Naive thymus-derived CD4-positive, alpha-beta T cell (primary cell): Measurements from ENCODE around the gene MIB1. TPM values are rescaled to one million over a fixed set of nuclear protein-coding genes. Genes with fewer than 3 reads are reported as not detected.
"Not testable (repeated sequence)": the region's sequence is repeated elsewhere in the genome, so short reads cannot be mapped to it uniquely, and the experiment has no call there.

Experiments used
- ATAC-seq: fragments of 150-1000 bp; cut with Tn5 transposase; 2 replicates; pipeline ENCODE4 v1.10.0; 2021; ENCODE audit warnings: mild to moderate bottlenecking, moderate library complexity
- CTCF ChIA-PET: fragments of 350-600 bp; sonication (Branson Sonifier 250); formaldehyde crosslinking; loops from one replicate; lab custom pipeline; 2021; ENCODE audit warnings: antibody characterized with exemption; lab: Charles Lee
- POLR2A ChIA-PET: fragments of 350-600 bp; sonication (Branson Sonifier 250); formaldehyde crosslinking; loops from one replicate; lab custom pipeline; 2021; ENCODE audit warnings: antibody characterized with exemption, inconsistent platforms; lab: Charles Lee
- DNase-seq, 9 donors: peaks; one replicate each; pipeline versions ENCODE4 v3.0.0 to v3.0.0-alpha.2; 2020 to 2022; ENCODE audit warnings: mixed read lengths in 1 of 9
- H3K27ac ChIP-seq: one replicate; pipeline ENCODE4 v1.7.0; 2013; ENCODE audit warnings: mild to moderate bottlenecking, low read depth, low read length, moderate library complexity
- H3K27me3 ChIP-seq, 2 donors: one replicate each; pipeline ENCODE4 v1.7.0; 2013; ENCODE audit warnings: low read length in 2 of 2, mild to moderate bottlenecking in 2 of 2, moderate library complexity in 2 of 2; ENCODE audit not compliant: control insufficient read depth in 2 of 2, insufficient read depth in 2 of 2
- H3K36me3 ChIP-seq, 3 experiments: 1 replicate in 2 of 3; 2 replicates in 1 of 3; pipeline ENCODE4 v1.7.0; 2013; ENCODE audit warnings: low read length in 3 of 3, mild to moderate bottlenecking in 3 of 3, moderate library complexity in 1 of 3; ENCODE audit not compliant: insufficient read depth in 3 of 3, control insufficient read depth in 2 of 3
- H3K4me1 ChIP-seq, 2 donors: one replicate each; pipeline ENCODE4 v1.7.0; 2013; ENCODE audit warnings: low read length in 2 of 2, mild to moderate bottlenecking in 2 of 2, moderate library complexity in 1 of 2; ENCODE audit not compliant: control insufficient read depth in 2 of 2, insufficient read depth in 2 of 2
- H3K4me3 ChIP-seq: 2 replicates; pipeline ENCODE4 v1.7.0; 2013; ENCODE audit warnings: mild to moderate bottlenecking, low read length
- H3K9me3 ChIP-seq, 3 experiments: 1 replicate in 2 of 3; 2 replicates in 1 of 3; pipeline ENCODE4 v1.7.0; 2013; ENCODE audit warnings: low read length in 3 of 3; ENCODE audit not compliant: control insufficient read depth in 2 of 3
- H3K27ac Mint-ChIP-seq, 9 donors: one replicate each; pipeline ENCODE4 v1.8.0; 2020 to 2022; ENCODE audit warnings: mixed read lengths in 9 of 9, mild to moderate bottlenecking in 8 of 9, moderate library complexity in 5 of 9, inconsistent platforms in 2 of 9
- H3K27me3 Mint-ChIP-seq, 5 donors: one replicate each; pipeline ENCODE4 v1.8.0; 2021 to 2022; ENCODE audit warnings: mixed read lengths in 5 of 5, mild to moderate bottlenecking in 1 of 5
- H3K36me3 Mint-ChIP-seq, 5 donors: one replicate each; pipeline ENCODE4 v1.8.0; 2020 to 2022; ENCODE audit warnings: mixed read lengths in 5 of 5, mild to moderate bottlenecking in 3 of 5, inconsistent platforms in 1 of 5
- H3K4me1 Mint-ChIP-seq, 7 donors: one replicate each; pipeline ENCODE4 v1.8.0; 2020 to 2022; ENCODE audit warnings: mixed read lengths in 7 of 7, mild to moderate bottlenecking in 3 of 7, inconsistent platforms in 1 of 7
- H3K4me3 Mint-ChIP-seq, 10 donors: one replicate each; pipeline ENCODE4 v1.8.0; 2020 to 2022; ENCODE audit warnings: mild to moderate bottlenecking in 10 of 10, mixed read lengths in 10 of 10, moderate library complexity in 6 of 10, inconsistent platforms in 2 of 10
- H3K9me3 Mint-ChIP-seq, 11 donors: one replicate each; pipeline ENCODE4 v1.8.0; 2020 to 2022; ENCODE audit warnings: mixed read lengths in 11 of 11, mild to moderate bottlenecking in 4 of 11, inconsistent platforms in 1 of 11, moderate library complexity in 1 of 11
- intact Hi-C, 2 donors: fragments of 100-400 bp; cut with micrococcal nuclease; formaldehyde crosslinking; loops; one replicate each; pipeline ENCODE4 v1.15.1; 2023
- polyA plus RNA-seq, 2 donors: library from polyadenylated mRNA; unstranded; fragments of 300-500 nt; fragmentation: Illumina TruSeq; gene quantifications; one replicate each; pipeline ENCODE4 v1.2.3, GENCODE V29; 2021
- total RNA-seq, 6 experiments: library from RNA in 5 of 6; stranded (reverse) in 5 of 6; gene quantifications; 1 replicate in 5 of 6; 2 replicates in 1 of 6; pipeline ENCODE4 v1.2.3 and lab custom pipeline; 2021 to 2026

The MIB1 gene
- total and polyA plus RNA-seq, 7 experiments from 2014 or later: 3.9 to 35.2 (median 19.1) TPM

DNA sequence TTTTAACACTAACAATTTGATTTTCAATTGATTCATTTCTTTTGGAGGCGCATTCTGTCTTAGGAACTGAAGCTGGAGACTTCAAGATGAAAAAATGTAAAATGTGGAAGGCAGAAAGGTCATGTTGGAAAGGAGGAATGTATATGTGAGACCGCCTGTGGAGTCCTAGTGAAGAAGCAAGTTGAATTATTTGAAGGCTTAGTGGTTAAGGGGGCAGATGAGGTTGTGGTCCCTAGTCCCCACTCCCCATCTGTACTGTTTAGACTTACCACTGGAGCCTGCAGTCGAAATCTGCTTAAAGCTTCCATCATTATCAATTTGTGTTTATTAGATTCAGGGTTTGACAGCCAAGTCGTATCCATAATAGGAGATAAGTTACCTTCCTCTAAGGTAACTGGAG lies 15.4 kb upstream of the MIB1 start:
- Histone ChIP-seq H3K36me3 (no peaks in the 10 kb centered on the region), H3K4me3 (no peak overlapping the region), H3K27me3 (no peaks in the 10 kb centered on the region), H3K9me3 (no peaks in the 10 kb centered on the region), H3K4me1 (no peaks in the 10 kb centered on the region), H3K27ac (no peak overlapping the region)
- intact Hi-C loops: loop anchor here in 1 of 2 donors (10.0 kb wide), 1 partner anchor 230 kb away; no protein-coding TSS in a partner anchor
- Mint-ChIP-seq H3K27me3 (peaks cover 0 to 4% (median 0%) of the 10 kb centered on the region in 5 donors), H3K4me3 (no peak overlapping the region), H3K4me1 (peaks cover 0 to 4% (median 0%) of the 10 kb centered on the region in 7 donors), H3K36me3 (peaks cover 0 to 5% (median 0%) of the 10 kb centered on the region in 5 donors), H3K9me3 (peaks cover 0 to 2% (median 0%) of the 10 kb centered on the region in 11 donors), H3K27ac (peak overlapping the region in 1 of 9 donors; percentile 11)
- DNase-seq (no peak), ATAC-seq (no peak)
- CTCF ChIA-PET: no interaction called here
- POLR2A ChIA-PET: no interaction called here

DNA sequence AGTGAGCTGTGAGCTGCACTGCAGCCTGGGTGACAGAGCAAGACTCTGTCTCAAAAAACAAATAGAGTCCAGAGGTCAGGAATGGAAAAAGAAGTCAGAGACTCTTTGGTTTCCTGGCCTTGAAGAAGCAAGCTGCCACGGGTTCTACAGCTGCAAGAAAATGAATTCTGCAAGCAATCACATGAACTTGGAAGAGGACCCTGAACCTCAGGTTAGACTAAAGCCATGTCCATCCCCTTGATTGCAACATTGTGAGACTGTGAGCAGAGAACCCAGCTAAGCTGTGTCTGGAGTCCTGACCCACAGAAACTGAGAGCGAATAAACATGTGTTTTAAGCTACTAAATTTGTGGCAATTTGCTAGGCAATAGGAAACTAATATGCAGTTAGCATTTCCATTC lies 12.9 kb upstream of the MIB1 start:
- H3K4me3 ChIP-seq: no peak overlapping the region
- no peak overlapping the region for H3K27ac ChIP-seq
- ChIA-PET CTCF (no interaction called here), POLR2A (no interaction called here)
- no peak overlapping the region for H3K27ac Mint-ChIP-seq
- H3K36me3 ChIP-seq: no peaks in the 10 kb centered on the region
- no peaks in the 10 kb centered on the region for H3K4me1 ChIP-seq
- DNase-seq: no peak
- H3K4me3 Mint-ChIP-seq: no peak overlapping the region
- H3K36me3 Mint-ChIP-seq: peaks cover 0 to 9% (median 5%) of the 10 kb centered on the region in 5 donors
- H3K27me3 Mint-ChIP-seq: peaks cover 0 to 6% (median 0%) of the 10 kb centered on the region in 5 donors
- ATAC-seq: no peak
- no peaks in the 10 kb centered on the region for H3K27me3 ChIP-seq
- H3K4me1 Mint-ChIP-seq: peaks cover 0 to 4% (median 0%) of the 10 kb centered on the region in 7 donors
- intact Hi-C loops: loop anchor here in 1 of 2 donors (10.0 kb wide), 1 partner anchor 227 kb away; no protein-coding TSS in a partner anchor
- H3K9me3 Mint-ChIP-seq: peaks cover 0 to 6% (median 0%) of the 10 kb centered on the region in 11 donors
- no peaks in the 10 kb centered on the region for H3K9me3 ChIP-seq

DNA sequence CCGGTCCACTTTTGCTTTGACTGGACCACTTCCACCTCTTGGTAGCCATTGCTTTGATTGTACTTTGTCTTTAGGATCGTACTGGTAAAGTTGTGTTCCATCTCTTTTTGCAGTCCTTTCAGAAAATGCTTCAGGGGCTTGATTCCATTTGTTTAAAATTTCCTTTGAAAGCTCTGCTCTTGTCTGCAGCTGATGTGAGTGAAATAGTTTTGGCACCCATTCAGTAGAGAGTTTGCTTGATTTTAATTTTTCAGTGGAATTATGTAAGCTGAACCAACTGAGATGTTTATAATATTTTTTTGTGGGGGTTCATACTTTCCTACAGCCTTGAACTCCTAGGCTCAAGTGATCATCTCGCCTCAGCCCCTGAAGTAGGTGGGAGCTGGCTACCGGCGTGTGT lies 7.6 kb upstream of the MIB1 start:
- Histone ChIP-seq H3K9me3 (no peaks in the 10 kb centered on the region), H3K27ac (no peak overlapping the region), H3K4me3 (no peak overlapping the region), H3K27me3 (no peaks in the 10 kb centered on the region), H3K4me1 (no peaks in the 10 kb centered on the region), H3K36me3 (no peaks in the 10 kb centered on the region)
- ATAC-seq (no peak), DNase-seq (no peak)
- Mint-ChIP-seq H3K27me3 (peaks cover 0 to 17% (median 5%) of the 10 kb centered on the region in 5 donors), H3K36me3 (peaks cover 6 to 19% (median 8%) of the 10 kb centered on the region in 5 donors), H3K4me3 (no peak overlapping the region), H3K27ac (no peak overlapping the region), H3K9me3 (peaks cover 2 to 19% (median 6%) of the 10 kb centered on the region in 11 donors), H3K4me1 (peaks cover 0 to 4% (median 0%) of the 10 kb centered on the region in 7 donors)
- intact Hi-C loops: no loop called here
- ChIA-PET CTCF (interaction anchor here (0.7 kb wide), 1 partner anchor 230 kb away, joined by 3 read pairs; no protein-coding TSS in a partner anchor), POLR2A (no interaction called here)

DNA sequence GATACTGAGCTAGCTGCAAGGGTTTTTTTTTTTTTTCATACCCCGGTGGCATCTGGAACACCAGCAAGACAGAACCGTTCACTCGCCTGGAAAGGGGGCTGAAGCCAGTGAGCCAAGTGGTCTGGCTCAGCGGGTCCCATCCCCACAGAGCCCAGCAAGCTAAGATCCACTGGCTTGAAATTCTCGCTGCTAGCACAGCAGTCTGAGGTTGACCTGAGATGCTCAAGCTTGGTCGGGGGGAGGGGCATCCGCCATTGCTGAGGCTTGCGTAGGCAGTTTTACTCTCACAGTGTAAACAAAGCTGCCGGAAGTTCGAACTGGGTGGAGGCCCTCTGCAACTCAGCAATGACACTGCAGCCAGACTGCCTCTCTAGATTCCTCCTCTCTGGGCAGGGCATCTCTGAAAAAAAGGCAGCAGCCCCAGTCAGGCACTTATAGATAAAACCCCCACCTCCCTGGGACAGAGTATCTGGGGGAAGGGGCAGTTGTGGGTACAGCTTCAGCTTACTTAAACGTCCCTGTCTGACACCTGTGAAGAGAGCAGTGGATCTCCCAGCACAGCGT lies 5.1 kb upstream of the MIB1 start:
- POLR2A ChIA-PET: no interaction called here
- DNase-seq (peak in 6 of 9 donors; percentile 7 to 43 (median 35)), ATAC-seq (no peak)
- Histone ChIP-seq H3K36me3 (no peaks in the 10 kb centered on the region), H3K4me1 (peaks cover 0 to 6% of the 10 kb centered on the region in 2 donors), H3K27ac (no peak overlapping the region), H3K4me3 (no peak overlapping the region), H3K9me3 (no peaks in the 10 kb centered on the region), H3K27me3 (no peaks in the 10 kb centered on the region)
- intact Hi-C loops: loop anchor here in 1 of 2 donors (1.0 kb wide), 1 partner anchor 31 kb away; the partner anchor contains the start of gene ABHD3
- no peak overlapping the region for H3K4me3 Mint-ChIP-seq
- peaks cover 2 to 21% (median 6%) of the 10 kb centered on the region in 11 donors for H3K9me3 Mint-ChIP-seq
- peaks cover 6 to 24% (median 8%) of the 10 kb centered on the region in 5 donors for H3K36me3 Mint-ChIP-seq
- H3K27ac Mint-ChIP-seq: peak overlapping the region in 7 of 9 donors; percentile 15 to 79 (median 26)
- H3K27me3 Mint-ChIP-seq: peaks cover 0 to 24% (median 5%) of the 10 kb centered on the region in 5 donors
- peaks cover 7 to 19% (median 12%) of the 10 kb centered on the region in 7 donors for H3K4me1 Mint-ChIP-seq
- CTCF ChIA-PET: interaction anchor here (0.6 kb wide), 1 partner anchor 43 kb away, joined by 3 read pairs; no protein-coding TSS in a partner anchor

GRCh38 chr18:21736926-21737325 lies 3.7 kb upstream of the MIB1 start:
- CTCF ChIA-PET, intact Hi-C loops, H3K4me3 ChIP-seq, H3K36me3 ChIP-seq, H3K27ac Mint-ChIP-seq, H3K4me3 Mint-ChIP-seq, H3K9me3 ChIP-seq, H3K27ac ChIP-seq, DNase-seq, H3K27me3 ChIP-seq, H3K4me1 ChIP-seq, ATAC-seq: not testable (repeated sequence)
- POLR2A ChIA-PET: interaction anchor here (0.6 kb wide), 1 partner anchor 12 kb away, joined by 7 read pairs; no protein-coding TSS in a partner anchor
- Mint-ChIP-seq H3K4me1 (peaks cover 7 to 22% (median 15%) of the 10 kb centered on the region in 7 donors), H3K9me3 (peaks cover 0 to 21% (median 5%) of the 10 kb centered on the region in 11 donors), H3K27me3 (peaks cover 0 to 18% (median 5%) of the 10 kb centered on the region in 5 donors), H3K36me3 (peaks cover 0 to 24% (median 6%) of the 10 kb centered on the region in 5 donors)

- no peak for DNase-seq
- CTCF ChIA-PET: interaction anchor here (0.7 kb wide), 1 partner anchor 117 kb away, joined by 3 read pairs; no protein-coding TSS in a partner anchor
- H3K9me3 Mint-ChIP-seq: peaks cover 0 to 18% (median 5%) of the 10 kb centered on the region in 11 donors
- peak overlapping the region; percentile 77 for H3K4me3 ChIP-seq
- H3K36me3 Mint-ChIP-seq: peaks cover 0 to 30% (median 6%) of the 10 kb centered on the region in 5 donors
- POLR2A ChIA-PET: interaction anchor here (0.5 to 4.2 kb wide), 10 partner anchors 10 to 140 kb away, joined by 3 to 30 read pairs (median 4); partner anchors contain the start of genes ABHD3, ESCO1 and SNRPD1
- no peaks in the 10 kb centered on the region for H3K9me3 ChIP-seq
- H3K4me1 ChIP-seq: peaks cover 9 to 13% of the 10 kb centered on the region in 2 donors
- peaks cover 0 to 3% (median 0%) of the 10 kb centered on the region in 3 experiments for H3K36me3 ChIP-seq
- peak overlapping the region; percentile 83 to 96 (median 94) for H3K4me3 Mint-ChIP-seq
- intact Hi-C loops: loop anchor here (1.0 to 5.0 kb wide), 8 partner anchors 36 to 1847 kb away; partner anchors contain the start of genes ABHD3 (in 2 of the 2), ESCO1 (in 2 of the 2), NPC1 (in 2 of the 2) and SNRPD1 (in 2 of the 2)
- H3K27ac ChIP-seq: peak overlapping the region; percentile 52
- peaks cover 20 to 47% (median 37%) of the 10 kb centered on the region in 7 donors for H3K4me1 Mint-ChIP-seq
- H3K27me3 ChIP-seq: no peaks in the 10 kb centered on the region
- H3K27me3 Mint-ChIP-seq: peaks cover 0 to 18% (median 0%) of the 10 kb centered on the region in 5 donors
- H3K27ac Mint-ChIP-seq: peak overlapping the region; percentile 78 to 97 (median 94)
- peak; percentile 1 for ATAC-seq
Observed at GRCh38 chr18:21739604-21740537, 721 bp upstream of the MIB1 start.
